HPDE6-E6E7 (cell line): ENCODE measurements around the gene APOL4.
A peak's percentile ranks its signal among the peaks of the same experiment; 100 is the strongest.
"Not testable (repeated sequence)": the region's sequence is repeated elsewhere in the genome, so short reads cannot be mapped to it uniquely, and the experiment has no call there.

Experiments
- DNase-seq: peaks from one replicate; pipeline ENCODE4 v3.0.0; 2011; ENCODE audit warnings: missing footprints; ENCODE audit errors: extremely low spot score

Gene APOL4, protein sequence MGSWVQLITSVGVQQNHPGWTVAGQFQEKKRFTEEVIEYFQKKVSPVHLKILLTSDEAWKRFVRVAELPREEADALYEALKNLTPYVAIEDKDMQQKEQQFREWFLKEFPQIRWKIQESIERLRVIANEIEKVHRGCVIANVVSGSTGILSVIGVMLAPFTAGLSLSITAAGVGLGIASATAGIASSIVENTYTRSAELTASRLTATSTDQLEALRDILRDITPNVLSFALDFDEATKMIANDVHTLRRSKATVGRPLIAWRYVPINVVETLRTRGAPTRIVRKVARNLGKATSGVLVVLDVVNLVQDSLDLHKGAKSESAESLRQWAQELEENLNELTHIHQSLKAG

DNA sequence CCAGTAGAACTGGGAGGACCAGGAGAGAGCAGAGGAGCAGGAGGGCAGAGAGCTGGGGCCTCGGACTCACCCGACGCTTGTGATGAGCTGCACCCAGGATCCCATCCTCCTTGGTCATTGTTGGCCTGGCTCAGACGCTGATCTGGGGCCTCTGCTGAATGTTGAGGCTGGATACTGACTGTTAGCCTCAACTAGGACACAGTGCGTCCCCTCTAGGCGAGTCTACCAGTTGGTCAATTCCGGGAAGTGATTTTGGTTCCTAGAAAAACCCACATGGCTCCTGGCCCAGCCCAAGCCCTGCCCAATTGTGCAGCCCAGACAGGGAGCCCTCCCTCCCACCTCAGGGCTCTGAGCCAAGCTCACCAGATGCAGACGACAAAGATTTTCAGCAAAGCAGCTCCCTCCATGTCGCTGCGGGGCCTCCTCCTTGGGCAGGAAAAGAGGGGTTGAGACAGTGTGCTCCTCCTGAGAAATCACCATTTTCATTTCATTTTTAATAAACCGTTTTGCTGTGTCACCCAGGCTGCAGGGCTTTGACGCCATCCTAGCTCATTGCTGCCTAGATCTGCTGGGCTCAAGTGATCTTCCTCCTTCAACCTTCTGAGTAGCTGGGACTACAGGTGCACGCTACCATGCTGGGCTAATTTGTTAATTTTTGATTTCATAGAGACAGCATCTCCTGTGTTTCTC, at the start of gene APOL4:
APOL4 (minus strand) TSS at position 180 of the 690 bp plus-strand sequence; CDS start at position 105, 75 bp downstream.
- DNase-seq, result no peak

DNA sequence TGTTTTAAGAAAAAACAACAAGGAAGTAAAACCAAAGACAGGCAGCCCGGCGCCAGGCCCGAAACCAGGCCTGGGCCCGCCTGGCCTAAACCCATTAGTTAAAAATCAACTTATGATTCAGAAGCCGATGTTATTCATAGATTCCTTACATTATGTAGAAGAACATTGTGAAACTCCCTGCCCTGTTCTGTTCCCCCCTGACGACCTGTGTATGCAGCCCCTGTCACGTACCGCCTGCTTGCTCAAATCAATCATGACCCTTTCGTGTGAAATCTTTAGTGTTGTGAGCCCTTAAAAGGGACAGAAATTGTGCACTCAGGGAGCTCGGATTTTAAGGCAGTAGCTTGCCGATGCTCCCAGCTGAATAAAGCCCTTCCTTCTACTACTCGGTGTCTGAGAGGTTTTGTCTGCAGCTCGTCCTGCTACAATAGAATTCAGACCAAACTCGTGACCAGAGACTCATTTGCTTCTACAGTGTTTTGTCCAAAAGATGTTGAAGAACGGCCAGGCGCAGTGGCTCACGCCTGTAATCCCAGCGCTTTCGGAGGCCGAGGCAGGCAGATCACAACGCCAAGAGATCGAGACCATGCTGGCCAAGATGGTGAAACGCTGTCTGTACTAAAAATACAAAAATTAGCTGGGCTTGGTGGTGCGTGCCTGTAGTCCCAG, 48.8 kb upstream of the APOL4 start:
- DNase-seq, result not testable (repeated sequence)

DNA sequence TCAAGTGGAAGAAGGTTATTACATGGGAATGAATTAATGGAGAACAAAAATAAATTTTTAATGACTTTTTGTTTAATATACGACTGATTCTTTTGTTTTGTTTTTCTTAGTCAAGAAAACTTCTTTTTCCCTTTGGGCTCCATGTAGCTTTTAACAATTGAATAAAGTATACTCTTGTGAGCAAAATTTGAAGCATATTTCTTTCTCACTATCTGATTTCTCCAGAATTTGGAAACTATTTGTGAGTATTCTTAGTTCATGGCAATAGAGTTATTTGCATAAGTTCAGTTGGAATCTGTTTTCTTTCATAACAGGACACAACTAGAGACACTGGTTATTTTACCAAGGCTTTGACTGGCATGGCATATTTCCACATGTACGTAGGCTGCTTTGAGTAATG, 47.6 kb upstream of the APOL4 start:
- DNase-seq, result no peak

DNA sequence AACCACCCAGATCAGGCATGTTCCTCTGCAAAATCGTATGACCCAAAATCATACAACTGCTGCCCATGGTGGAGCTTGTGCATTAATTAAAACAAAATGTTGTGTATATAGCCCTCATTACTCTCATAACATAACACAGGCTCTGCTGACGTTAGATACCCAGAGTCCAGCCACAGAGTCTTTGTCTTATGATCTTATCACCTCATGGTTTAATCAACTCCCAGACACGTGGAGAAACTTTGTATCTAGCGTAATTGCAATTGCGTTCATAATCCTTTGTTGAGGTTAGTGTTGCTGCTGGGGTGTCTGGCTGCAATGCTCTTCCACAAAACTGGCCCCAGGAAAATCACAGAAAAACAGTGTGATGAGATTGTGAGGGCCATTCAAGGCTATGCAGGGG, 46.3 kb upstream of the APOL4 start:
- DNase-seq, result no peak

DNA sequence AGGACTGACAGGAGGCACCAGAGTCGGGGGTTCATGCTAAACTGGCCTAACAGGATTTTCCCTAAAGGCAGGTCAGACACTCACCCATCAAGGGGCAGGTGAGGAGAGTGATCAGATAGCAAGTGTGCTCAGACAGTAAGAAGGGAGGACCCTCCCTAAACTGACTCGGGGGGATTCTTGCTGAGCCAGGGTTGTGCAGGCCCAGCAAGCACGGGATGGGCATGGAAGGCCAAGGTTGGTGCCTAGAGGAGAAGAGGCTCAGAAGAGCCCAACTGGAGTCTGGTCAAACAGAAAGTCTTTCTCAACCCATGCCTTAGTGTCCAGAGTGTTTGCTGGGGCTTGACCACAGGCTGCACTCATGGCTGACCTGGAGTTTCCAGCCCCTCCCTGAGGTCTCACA, 45.1 kb upstream of the APOL4 start:
- no peak for DNase-seq

DNA sequence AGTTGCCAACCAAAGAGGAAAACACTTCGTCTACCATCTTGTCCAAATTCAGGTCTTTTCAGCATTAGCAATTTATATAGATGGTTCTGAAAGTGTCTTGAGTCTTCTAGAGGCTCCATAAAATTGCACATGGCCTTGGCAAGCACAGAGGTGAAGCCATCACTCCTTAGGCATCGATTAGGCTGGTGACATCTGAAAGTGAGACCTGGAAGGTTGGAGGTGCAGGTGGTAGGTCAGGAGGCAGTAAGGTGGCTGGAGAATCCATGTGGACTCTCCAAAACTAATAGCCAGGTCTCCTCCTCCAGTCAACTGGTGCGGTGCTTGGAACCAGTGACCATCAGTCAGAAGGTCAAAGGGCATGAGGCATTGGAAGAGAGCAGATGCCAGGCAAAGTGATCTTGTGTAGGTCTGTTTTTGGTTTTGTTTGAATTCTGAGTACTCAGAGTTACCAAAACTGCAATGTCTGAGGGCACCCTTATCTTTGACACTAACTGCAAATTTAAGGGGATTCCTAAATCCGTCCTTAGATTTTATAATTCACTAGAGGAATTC, 44.3 kb upstream of the APOL4 start:
- DNase-seq, result no peak

DNA sequence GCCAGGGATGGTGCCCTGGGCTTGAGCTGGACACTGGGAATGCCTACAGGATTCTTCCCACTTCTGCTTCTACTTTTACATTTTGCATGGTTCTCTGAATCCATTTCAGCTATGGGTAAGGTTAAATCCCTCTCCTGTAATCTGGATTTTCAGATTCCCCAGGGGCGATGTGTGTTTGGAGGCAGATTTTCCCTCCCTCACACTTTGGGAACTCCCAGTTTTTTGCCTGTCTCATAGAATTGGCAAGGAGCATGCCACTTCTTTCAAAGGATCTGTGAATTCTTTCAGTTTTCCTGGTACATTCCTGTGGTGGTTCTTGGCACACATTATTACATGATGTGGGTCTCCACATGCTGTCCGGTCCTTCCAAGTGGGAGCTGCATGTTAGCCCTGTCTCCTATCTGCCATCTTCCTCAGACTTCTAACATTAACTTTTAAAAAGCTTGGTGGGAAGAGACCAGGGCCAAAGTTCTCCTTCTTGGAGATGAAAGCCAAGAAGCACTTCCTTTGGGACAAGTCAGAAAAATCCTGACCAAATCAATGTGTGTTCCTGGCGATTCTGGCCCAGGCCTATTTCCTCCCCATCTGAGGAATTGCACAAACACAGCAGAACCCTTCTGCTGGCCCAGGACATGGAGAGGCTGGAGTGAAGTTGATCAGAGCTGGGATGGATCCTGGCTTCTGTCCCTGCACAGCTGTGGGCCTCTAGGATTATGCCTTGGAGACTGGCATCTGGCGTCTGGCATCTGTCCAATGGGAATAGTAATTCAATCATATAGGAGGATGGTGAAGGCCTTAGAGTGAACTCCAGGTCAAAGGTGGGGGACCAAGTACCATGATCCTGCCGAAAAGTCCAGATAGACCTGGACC, 43.1 kb upstream of the APOL4 start:
- no peak for DNase-seq

DNA sequence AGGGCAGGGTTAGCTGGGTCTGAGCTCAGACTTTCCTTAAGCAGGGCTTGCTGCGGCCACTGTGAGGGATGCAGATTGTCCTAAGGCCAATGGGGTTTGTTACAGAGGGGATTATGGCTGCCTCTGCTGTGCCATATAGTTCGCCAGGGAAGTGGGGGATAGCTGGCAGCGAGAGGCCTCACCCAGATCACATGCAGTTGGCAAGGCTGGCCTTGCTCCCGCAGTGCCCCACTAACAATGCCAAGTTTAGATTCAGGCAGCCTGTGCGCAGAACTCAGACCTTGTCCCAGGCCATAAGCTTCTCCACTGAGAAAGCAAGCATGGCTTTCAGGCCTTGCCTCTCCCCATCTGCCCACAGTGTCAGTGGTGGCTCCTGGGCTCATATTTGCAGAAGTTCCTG, 42.4 kb upstream of the APOL4 start:
- DNase-seq, result no peak

DNA sequence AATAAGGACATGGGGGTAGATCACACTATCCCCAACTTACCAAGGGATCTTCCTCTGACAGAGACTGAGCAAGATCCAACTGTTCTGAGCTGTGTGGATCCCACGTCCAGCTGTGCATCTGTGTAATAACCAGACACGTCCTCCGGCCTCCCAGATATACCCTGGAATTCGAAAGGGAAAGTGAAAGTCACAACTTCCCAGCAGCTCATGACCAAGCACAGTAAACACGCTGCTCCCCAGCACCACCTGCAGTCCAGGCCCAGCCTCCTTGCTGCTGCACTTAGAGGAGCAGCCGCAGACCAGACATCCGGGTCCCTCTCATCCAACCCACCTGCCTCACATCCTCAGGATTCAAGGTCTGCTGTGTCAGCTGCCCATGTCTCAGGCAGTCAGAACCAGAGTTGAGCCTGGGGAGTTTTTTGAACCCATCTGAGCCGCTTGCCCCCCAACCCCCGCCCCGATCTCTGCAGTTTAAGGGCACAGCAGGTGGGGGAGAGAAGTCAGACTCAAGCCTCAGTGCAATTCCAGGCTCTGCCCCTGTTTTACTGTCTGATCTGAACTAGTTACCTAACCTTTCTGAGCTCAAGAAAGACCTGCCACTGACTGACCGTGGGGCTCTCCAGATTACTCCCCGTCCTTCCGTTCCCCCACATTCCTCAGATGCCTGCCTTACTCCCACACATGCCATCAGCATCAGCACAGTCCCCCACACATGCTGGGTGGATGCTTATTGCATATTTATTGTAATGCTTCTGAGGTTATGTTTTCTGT, 38.0 kb upstream of the APOL4 start, which contains the start of gene APOL2:
APOL2 (minus strand) TSS at position 127 of the 771 bp plus-strand sequence. CDS start 6,365 bp downstream, outside the sequence.
- peak; percentile 91 for DNase-seq

DNA sequence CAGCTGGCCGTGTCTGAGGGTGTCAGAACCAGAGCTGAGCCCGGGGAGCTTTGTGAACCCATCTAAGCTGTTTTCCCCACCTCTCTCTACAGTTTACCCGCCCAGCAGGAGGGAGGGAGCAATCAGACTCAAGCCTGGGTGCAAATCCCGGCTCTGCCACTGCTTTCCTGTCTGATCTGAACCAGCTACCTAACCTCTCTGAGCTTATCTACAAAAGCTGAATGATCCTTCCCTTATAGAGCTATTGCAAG, 37.5 kb upstream of the APOL4 start:
- no peak for DNase-seq

DNA sequence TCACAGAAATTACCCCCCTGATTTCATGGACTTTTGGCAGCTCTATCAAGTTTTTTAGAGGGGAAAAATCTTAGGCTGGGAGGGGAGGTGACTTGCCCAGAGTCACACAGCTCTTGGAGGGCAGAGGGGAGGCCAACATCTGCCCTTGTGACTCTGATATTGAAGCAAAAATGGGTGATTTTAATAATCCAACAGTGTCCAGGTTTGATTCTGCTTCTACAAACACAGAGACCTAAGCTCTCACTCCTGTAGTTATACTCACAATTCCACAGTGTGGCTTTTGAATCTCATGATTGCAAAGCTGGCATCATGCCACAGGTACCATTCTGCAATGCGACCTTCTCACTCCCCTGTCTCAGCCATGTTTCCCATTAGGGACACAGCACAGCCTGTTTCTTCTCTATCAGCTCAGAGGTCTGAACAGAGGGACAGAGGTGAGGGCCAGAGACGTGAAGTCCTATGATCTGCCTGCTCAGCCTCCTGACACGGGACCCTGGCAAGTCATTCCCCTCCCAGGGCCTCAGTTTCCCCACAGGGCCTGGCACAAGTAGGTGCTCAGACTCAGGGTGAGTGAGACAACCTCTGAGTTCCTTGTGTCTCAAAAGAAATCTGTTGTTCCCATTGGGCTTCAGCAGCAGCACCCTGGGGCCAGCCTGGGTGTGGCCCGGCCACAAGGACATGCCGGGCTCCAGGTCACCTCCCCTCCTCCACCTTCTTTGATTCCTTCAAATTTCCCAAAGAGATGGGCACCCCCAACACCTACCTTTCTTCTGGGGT, 37.0 kb upstream of the APOL4 start:
- DNase-seq, result no peak

DNA sequence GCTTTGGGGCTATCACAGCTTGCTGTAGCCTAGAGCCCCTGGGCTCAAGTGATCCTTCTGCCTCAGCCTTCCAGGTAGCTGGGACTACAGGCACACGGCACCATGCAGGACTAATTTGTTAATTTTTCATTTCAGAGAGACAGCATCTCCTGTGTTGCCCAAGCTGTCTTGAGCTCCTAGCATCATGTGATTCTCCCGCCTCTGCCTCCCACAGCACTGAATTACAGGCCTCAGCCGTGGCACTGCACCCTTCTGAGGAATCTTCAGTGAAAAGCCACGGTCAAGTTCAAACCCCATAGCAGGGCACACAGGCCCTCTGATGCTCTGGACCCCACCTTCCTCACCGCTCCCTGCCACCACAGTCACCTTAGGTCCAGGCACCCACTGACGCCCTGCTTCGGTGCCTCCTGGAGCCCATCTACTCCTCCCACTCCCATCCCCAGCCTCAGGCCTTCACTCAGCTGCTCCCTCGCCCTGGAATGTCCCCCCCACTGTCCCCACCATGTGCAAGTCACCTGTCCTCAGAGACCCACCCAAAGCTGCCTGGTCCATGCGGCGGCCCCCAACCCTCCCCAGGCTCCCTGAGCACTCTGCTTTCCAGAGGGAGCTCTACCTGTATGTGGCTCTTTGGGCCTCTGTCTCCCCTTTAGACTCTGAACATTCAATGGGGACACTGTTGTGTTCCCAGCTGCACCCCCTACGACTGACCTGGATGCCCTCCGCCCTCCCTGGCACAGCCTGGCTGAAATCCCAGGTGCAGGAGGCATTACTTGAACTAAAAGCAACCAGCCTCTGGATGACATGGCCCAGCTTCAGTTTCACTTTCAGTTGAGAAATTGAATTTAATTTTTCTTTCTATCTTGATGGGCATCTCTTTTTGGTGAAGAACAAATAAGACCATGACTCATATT, 36.1 kb upstream of the APOL4 start:
- no peak for DNase-seq

DNA sequence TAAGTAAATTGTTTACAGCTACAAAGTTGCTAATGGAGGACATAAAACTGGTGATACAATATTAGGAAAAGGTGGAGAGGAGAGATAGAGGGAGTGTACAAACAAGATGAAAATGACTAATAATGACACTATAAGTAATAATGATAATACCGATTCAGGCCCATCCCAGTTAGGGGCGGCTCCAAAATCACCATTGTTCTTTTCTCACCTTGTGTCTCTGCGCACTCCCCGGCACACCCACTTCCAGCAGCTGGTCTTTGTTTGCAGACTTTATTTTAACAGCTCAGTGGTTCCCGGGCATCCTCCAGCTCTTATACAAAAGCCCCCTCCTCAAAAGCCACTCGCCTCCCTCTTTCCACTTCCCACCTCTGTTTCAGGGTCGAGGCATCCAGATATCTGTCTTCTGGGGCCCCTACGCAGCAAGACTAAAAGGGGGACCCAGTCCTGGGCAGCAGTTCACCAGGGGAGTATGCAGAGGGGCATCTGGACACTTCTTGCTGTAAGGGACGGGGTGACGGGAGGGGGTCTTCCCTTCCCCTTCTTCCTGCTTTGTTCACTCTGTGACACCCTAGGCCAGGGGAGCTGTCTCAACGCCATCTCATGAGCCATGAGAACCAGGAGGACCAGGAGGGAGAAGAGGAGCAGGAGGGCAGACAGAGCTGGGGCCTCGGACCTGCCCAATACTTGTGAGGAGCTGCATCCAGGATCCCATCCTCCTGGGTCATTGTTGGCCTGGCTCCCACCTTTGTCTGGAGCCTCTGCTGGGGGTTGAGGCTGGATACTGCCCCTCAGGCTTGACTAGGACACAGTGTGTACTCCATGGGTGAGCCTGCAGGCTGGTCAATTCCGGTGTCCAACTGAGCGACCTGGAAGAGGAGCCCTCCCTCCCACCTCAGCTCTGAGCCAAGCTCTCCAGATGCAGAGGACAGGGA, 35.0 kb upstream of the APOL4 start:
- DNase-seq, result peak; percentile 36

DNA sequence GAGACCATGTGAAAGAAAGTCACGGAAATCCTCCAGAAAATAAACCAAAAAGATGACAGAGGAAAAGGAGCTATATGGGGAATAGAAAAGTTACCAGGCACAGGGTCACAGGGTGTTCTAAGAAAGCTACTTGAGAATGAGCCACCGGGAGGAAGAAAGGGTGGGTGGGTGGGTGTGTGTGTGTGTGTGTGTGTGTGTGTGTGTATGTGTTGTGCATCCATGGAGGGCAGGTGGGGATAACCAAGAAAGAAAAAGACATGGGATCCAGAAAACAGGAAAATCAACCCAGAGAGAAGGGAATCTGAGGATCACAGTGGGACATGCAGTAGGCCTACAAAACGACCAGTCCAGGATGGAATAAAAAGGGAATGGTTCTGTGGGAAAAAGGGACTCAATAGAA, 34.0 kb upstream of the APOL4 start:
- no peak for DNase-seq

DNA sequence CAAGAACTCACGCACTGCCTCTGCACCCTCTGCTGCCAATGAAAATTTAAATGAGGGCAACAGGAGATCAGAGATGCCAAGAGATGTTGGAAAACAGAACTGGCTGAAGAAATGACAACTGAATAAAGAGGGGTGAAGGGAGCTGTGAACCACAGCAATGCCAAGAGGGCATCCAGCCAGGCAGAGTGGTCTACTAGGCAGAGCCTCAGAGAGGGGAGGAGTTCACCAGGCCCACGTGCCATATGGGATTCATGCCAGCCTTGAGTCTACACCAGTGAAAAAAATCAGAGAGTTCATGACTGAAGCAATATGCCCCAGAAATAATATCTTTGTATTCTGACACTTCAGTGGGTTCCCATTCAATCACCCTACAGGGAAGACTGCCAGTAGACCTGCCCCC, 33.3 kb upstream of the APOL4 start:
- no peak for DNase-seq

DNA sequence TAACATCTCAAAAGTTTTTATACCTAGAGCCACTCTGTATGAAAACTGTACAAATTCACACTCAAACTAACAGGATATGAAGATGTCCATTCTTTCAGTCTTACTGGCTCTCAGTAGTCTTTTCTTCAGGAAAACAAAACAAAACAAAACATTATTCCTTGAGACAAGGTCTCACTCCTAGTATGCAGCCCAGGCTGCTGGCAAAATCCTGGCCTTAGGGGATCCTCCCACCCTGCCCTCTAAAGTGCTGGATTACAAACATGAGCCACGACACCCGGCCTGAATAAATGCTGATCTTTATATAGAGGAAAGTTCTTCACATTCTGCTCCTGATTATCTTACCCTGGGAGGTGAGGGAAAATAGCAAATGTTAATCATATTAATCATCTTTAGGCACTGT, 32.6 kb upstream of the APOL4 start:
- no peak for DNase-seq

DNA sequence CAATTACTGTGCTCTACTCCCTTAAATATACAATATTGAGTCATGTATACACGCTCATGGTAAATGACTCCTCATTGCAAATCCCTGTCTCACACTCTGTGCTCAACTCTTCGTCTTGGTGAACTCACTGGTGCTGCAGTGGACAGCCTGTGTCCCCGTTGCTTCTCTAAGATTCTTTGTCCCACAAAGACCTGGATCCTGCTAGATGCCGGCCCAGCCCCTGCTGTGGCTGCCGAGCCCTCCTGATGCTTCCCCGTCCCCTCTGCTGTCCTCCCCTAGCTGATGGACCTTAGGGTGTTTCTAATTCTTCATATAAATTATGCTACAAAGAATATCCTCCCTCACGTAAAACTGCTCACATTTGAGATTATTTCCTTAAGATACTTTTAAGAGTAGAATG, 32.2 kb upstream of the APOL4 start:
- DNase-seq, result no peak
